ENCODE data around the gene RFC5.
"Not testable (repeated sequence)": the region's sequence is repeated elsewhere in the genome, so short reads cannot be mapped to it uniquely, and the experiment has no call there.

DNA sequence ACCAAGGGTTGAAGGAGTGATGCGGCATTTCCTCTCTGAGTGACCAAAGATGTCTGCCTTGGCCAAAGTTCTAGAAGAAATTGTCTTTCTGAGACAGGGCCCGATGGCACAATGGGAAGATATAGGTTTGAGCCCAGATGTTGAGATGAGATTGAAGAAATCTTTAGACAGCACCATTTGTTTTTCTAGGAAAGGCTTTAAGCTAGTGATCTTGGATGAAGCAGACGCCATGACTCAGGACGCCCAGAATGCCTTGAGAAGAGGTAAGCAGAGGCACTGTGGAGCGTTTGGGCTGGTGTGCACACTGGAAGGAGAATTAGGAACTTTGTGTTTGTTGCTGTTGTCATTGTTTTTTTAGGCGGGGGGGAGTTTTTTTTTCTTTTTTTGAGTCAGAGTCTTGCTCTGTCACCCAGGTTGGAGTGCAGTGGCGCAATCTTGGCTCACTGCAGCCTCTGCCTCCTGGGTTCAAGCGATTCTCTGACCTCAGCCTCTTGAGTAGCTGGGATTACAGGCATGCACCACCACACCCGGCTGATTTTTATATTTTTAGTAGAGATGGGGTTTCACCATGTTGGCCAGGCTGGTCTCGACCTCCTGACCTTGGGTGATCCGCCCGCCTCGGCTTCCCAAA, 5.7 kb downstream of the RFC5 start:
- TF ChIP-seq, protein P1, sequence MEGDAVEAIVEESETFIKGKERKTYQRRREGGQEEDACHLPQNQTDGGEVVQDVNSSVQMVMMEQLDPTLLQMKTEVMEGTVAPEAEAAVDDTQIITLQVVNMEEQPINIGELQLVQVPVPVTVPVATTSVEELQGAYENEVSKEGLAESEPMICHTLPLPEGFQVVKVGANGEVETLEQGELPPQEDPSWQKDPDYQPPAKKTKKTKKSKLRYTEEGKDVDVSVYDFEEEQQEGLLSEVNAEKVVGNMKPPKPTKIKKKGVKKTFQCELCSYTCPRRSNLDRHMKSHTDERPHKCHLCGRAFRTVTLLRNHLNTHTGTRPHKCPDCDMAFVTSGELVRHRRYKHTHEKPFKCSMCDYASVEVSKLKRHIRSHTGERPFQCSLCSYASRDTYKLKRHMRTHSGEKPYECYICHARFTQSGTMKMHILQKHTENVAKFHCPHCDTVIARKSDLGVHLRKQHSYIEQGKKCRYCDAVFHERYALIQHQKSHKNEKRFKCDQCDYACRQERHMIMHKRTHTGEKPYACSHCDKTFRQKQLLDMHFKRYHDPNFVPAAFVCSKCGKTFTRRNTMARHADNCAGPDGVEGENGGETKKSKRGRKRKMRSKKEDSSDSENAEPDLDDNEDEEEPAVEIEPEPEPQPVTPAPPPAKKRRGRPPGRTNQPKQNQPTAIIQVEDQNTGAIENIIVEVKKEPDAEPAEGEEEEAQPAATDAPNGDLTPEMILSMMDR (IDR thresholded peaks at IDR 0.05; ENCODE audit: insufficient read depth, low read length, poor library complexity, severe bottlenecking), result not testable (repeated sequence)
- not testable (repeated sequence) for TF ChIP-seq EZH2phosphoT487 (conservative IDR thresholded peaks at IDR 0.05; ENCODE audit: low read length)
